Gastroesophageal sphincter (tissue), 3 donors: ENCODE results near the gene TACR1.

ENCODE experiments used
- CTCF ChIP-seq, 4 experiments: fragments of 200-600 bp in 2 of 4; fragments of 450-650 bp in 2 of 4; sonication (generic) in 1 of 4; IDR thresholded peaks; one replicate each; pipeline ENCODE4 v1.5.1; 2017 to 2019; ENCODE audit warnings: antibody characterized with exemption in 4 of 4, mild to moderate bottlenecking in 2 of 4, moderate library complexity in 2 of 4
- EP300 ChIP-seq: sonication (generic); formaldehyde crosslinking; IDR thresholded peaks from one replicate; pipeline ENCODE4 v1.6.1; 2017; ENCODE audit warnings: antibody characterized with exemption, mild to moderate bottlenecking
- POLR2A ChIP-seq, 2 donors: fragments of 450-650 bp; IDR thresholded peaks; one replicate each; pipeline ENCODE4 v1.6.1; 2017; ENCODE audit warnings: antibody characterized with exemption in 2 of 2, mild to moderate bottlenecking in 2 of 2, moderate library complexity in 1 of 2
- POLR2AphosphoS5 ChIP-seq: sonication (generic); formaldehyde crosslinking; IDR thresholded peaks from one replicate; pipeline ENCODE4 v1.6.1; 2017; ENCODE audit warnings: antibody characterized with exemption

GRCh38 chr2:75146606-75147332 is 52.6 kb downstream of the TACR1 start:
- TF ChIP-seq POLR2A (IDR thresholded peaks at IDR 0.05): no peak
- TF ChIP-seq CTCF (IDR thresholded peaks at IDR 0.05): no peak
- TF ChIP-seq POLR2AphosphoS5: peak; percentile 15
- TF ChIP-seq EP300: no peak
